NCI-H187 treated with DMSO at 0.1 percent for 48 hours (cell line): ENCODE results near the gene FRMPD2.
"Not testable (repeated sequence)": the region's sequence is repeated elsewhere in the genome, so short reads cannot be mapped to it uniquely, and the experiment has no call there.

Experiments used
- DNase-seq: peaks from one replicate; lab custom pipeline; 2025; lab: John Stamatoyannopoulos, UW

The FRMPD2 gene

DNA sequence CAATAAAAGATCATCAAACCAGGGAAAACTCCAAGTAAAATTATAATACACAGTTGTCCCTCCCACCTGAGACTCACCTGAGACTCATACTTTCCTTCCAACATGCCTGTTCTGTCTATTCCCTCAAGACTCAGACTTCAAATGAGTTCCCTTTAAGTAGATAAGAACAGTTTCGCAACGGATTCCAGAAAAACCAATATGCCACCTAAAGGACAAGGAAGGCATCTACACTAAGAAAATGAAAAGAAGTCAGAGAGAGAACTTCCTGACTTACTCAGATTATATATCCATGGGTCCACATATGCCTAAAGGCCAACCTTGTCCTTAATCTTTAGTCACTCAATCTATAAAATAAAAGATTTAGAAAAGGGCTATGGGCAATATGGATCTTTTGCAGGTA lies 148.9 kb downstream of the FRMPD2 start:
- DNase-seq = not testable (repeated sequence)

DNA sequence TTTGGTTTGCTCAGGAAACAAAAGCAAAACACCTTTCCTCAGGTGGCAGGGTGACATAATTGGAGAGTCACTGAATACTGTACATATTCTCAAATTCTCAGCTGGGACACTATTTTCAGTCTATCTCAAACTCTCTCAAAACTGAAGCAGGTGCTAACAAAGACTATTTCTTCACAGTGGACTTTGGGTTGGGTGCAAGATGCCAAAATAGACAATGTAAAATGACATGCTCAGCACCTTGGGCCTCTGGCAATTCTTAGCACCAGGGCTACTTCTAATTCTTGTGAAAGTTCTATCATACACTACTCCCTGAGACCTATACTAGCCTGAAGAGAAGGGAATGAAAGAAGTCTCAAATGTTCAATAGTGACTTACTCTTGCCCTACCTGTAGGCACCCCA lies 151.9 kb downstream of the FRMPD2 start:
- not testable (repeated sequence) for DNase-seq

DNA sequence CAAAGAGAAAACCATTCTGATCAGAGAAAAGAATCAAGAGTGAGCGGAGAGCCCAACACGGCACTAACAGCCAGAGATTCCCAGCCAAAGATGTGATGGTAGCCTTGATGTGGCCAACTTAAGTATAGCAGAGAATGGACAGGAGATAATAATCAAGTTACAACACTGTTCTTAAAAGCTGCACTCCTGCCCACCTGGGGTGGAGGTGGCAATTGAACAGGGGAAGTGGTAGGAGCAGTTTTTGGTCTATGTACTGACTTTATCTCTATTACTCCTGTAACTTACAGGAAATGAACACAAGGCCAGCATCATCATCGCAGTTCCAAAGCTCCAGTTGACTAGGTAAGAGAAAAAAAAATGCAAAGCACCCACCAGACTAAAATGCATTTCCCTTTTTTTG lies 164.2 kb downstream of the FRMPD2 start:
- DNase-seq = not testable (repeated sequence)
